CD4-positive, alpha-beta T cell treated with Interleukin-6 for 4 hours (primary cell): ENCODE data around the gene TGFB3.
A peak's percentile ranks its signal among the peaks of the same experiment; 100 is the strongest.

Experiments
- DNase-seq: peaks from one replicate; pipeline ENCODE4 v3.0.0-alpha.2; 2020; ENCODE audit warnings: mixed read lengths

TGFB3 gene

DNA sequence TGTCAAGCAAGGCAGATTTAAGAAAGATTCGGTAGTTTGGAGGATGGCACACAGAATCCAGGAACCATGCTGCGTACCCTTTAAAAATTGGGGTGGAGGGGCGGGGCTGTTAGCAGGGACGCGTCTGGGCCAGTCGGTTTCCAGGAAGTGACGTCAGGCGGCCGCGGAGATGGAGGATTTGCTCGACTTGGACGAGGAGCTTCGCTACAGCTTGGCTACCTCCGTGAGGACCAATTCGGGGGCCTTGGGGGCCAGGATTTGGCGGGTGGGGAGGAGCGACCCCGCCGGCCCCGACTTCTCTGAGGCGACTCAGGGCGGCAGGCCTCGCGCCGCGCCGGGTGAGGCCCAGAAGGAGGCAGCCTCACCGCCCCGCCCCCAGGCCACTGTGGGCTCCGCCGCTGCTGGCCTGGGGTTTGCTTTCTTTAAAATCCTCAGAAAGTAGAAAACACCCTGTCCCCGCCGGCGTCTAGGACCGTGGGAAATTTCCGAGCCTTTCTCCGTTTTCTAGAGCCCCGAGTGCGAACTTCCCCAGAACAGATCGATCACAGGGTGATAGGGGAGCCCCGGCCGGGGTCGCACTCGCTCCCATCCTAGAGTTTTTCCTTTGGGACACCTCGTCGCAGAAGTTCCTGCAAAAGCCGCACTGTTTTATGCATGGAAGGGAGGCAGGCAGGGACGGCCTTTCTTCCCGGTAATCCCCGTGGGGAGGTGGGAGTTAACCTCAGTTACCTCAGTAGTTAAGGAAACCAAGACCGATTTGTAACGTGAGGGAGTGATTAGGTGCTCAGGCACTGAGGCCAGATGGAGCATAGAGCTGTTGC, 4.0 kb upstream of the TGFB3 start, which contains the start of gene IFT43:
IFT43 (plus strand) TSS at position 146 of the 821 bp plus-strand sequence; CDS start at position 170, 24 bp downstream.
- DNase-seq = peak; percentile 95

DNA sequence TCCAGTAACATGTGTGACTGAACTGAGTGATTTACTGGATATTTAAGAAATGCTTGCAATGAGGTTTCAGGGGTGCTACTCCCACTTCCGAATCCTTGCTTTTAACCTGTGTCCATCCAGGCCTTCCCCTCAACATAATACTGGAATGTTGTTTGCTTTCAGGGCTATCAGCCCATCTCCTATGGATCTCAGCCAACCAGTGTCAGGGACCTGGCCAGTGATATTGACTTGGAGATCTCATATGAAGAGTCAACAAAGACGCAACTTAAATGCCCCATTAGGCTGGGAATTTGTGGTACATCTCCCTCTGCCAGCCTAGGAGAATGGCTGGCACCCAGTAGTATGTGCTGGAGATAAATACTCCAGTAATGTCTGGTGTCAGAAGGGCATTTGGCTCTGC, 2.9 kb upstream of the TGFB3 start:
- DNase-seq = no peak

DNA sequence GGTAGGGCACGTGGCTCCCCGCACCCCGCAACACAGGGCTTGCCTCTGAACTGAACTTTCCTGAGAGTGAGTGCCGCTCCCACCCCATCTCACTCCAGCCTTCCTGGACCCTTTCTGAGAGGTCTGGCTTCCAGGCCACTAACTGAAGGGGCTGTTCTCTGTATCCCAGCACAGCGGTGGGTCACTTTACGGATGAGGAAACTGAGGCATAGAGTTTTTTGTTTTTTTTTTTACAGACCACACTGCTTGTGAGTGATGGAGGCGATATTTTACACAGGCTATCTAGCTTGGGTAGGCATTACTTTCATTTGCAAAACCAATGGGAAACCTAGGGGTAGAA, 1.2 kb upstream of the TGFB3 start:
- DNase-seq = no peak

DNA sequence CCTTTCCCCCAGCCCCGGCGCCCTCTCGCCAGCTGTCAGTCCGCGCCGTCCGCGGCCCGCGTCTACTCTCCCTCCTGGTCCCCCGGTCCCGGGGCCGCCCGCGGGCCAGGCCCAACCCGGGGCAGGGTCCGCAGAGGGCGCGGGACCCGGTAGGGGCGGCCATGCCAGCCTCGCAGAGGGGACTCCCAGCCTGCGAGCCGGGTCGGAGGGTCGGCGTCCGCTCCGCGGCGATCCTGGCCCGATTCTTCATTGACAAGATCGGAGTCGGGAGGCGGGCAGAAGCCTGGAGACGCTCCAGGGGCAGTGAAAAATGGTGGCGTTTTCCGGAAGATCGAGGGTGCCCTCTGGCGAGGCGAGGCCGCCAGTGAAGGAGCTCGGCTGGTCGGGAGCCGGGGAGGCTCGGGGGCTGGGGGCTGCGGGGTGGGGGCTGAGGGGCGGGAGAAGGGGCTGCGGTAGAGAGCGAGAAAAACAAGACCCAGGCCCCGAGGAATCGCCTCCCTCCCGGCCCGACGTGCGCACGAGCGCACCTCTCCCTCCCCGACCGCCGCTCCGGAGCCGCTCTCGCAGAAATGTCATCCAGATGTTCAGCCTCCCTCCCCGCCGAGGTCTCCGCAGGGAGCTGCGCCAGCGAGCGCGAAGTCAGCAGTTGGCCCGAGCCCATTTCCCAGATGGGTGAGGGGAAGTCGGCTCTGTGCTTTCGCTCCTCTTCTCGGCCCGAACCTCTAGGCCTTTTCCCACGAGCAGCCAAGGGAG, 647 bp upstream of the TGFB3 start:
- peak; percentile 82 for DNase-seq

DNA sequence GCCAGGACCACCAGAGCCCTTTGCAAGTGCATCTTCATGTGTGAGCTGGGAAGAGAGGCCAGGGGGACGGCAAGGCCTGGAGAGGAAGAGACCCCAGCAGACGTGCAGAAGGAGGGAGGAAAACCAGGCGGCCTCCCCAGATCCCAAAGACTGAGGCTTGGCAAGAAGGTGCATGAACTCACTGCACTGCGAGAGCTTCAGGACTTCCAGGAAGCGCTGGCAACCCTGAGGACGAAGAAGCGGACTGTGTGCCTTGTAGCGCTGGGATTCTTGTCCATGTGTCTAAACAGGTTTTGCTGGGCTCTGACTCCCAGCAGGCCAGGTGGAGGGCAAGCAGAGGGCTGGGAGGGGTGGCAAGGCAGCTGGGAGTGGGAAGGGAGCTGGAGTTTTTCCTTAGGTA, 939 bp downstream of the TGFB3 start:
- no peak for DNase-seq

- no peak for DNase-seq
Observed at GRCh38 chr14:75979648-75980565, 1.9 kb downstream of the TGFB3 start.

- peak; percentile 39 for DNase-seq
Observed at GRCh38 chr14:75979071-75979571, 2.7 kb downstream of the TGFB3 start.

- DNase-seq = peak; percentile 53
Observed at GRCh38 chr14:75978249-75978731, 3.5 kb downstream of the TGFB3 start.

DNA sequence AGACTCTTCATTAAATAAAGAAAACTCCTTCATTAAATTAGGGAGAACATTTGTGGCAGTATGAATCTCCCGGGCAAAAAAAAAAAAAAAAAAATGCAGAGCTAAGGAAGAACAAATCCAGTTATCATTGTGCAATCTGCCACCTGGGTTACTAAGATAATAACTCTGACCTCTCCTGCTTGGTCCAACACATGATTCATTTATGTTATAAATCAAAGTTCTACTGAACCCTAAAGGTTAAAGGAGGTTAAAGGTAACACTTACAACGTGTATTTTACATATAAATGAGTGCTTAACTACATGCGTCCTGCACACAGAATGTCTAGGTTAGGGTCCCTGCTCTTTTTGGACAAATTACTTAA, 4.2 kb downstream of the TGFB3 start:
- DNase-seq = no peak

- DNase-seq = no peak
Observed at GRCh38 chr14:75976826-75977581, 4.8 kb downstream of the TGFB3 start.

- no peak for DNase-seq
Observed at GRCh38 chr14:75972801-75973421, 8.9 kb downstream of the TGFB3 start.

- no peak for DNase-seq
Observed at GRCh38 chr14:75971509-75971908, 10.3 kb downstream of the TGFB3 start.

- DNase-seq = no peak
Observed at GRCh38 chr14:75970989-75971388, 10.8 kb downstream of the TGFB3 start.

- DNase-seq = no peak
Observed at GRCh38 chr14:75969891-75970290, 11.9 kb downstream of the TGFB3 start.

- DNase-seq = no peak
Observed at GRCh38 chr14:75969126-75969525, 12.7 kb downstream of the TGFB3 start.

- no peak for DNase-seq
Observed at GRCh38 chr14:75968456-75968855, 13.3 kb downstream of the TGFB3 start.

DNA sequence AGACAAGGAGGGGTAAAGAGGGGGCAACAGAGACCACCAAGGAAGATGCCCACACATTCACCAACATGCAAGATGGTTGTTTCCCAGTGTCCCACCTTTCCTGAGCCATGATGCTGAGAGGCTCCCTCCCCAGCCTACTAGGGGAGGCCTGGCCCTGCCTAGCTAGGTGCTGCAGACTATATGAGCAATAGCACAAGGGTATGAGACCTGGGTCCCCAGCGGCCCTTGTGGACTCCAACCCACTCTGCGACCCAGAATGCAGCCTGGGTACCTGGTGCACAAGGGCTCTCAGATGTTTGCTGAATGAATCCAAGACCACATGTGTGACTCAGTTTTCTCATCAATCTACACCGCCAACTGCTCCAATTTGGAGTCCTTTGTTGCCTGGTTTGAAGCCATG, 13.9 kb downstream of the TGFB3 start:
- DNase-seq = no peak

GRCh38 chr14:75961662-75962061, 20.1 kb downstream of the TGFB3 start:
- no peak for DNase-seq

DNA sequence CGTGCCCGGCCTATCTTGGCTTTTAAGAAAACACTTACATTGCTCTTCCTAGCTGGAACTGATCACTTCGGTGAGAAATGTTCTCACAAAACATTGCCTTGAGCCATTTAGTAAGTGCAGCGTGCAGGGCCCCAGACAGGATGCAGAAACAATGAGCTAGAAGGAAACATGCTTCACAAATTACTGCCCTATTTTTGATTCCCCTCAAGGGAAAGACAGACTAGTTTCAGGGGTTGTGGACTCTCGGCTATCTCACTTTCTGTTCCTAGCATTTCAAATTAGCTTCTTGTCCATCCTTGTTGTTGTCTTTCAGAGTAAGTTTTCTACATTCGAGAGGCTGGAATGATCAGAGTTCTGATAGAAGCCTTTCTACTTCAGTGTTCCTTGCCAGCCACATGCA, 21.6 kb downstream of the TGFB3 start:
- DNase-seq = no peak

DNA sequence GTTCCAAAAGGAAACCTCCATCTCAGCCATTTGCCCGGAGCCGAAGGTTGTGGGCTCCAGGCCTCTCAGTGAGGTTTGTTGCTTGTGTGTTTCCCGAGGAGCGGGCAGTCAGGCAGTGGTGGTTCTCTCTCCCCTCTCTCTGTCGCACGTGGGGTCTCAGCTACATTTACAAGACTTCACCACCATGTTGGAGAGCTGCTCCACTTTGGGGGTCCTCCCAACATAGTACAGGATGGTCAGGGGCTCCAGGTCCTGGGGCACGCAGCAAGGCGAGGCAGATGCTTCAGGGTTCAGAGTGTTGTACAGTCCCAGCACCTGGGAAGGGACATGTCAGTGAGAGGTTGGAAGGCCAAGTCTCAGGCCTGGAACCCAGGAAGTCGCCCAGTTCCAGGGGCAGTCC, 22.8 kb downstream of the TGFB3 start:
- no peak for DNase-seq

DNA sequence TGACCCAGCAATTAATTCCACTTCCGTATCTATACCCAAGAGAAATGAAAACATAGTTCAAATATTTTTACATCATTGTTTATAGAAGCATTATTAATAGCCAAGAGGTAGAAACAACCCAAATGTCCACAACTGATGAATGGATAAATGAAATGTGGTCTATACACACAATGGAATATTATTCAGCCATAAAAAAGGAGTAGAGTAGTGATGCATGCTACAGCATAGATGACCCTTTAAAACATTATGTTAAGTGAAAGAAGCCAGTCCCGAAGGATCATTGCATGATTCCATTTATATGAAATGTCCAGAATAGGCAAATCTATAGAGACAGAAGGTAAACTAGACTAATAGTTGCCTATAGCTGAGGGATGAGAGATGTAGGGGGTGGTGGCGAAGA, 29.3 kb downstream of the TGFB3 start:
- no peak for DNase-seq

DNA sequence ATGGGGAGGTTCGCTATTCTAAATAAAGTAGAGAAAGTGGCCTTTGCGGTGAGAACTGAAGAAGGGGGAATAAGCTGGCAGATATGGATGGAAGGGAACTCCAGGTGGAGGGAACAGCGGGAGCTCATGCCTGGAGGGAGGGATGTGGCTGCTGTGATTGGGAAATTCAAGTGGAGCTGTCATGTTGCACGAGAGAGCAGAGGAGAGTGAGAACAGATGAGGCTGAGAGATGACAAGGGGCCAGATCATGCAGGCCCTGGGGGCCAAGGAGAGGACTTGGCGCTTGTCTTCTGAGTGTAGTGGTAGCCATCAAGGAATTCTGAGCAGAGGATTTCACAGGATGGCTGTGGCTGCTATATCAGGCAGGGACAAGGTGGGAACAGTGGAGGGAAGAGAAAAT, 35.0 kb downstream of the TGFB3 start:
- DNase-seq = no peak
